K562 (cell line): ENCODE data around the gene LAG3. TPM values are rescaled to one million over a fixed set of nuclear protein-coding genes. Genes with fewer than 3 reads are reported as not detected.
A peak's percentile ranks its signal among the peaks of the same experiment; 100 is the strongest.

ENCODE experiments used
- ATAC-seq: fragments of 200-7000 bp; cut with Tn5 transposase; 3 replicates; pipeline ENCODE4 v1.9.1; 2020; ENCODE audit warnings: moderate library complexity
- BruUV-seq: library from RNA; stranded (reverse); fragments of 400-500 nt; replicated peaks from 2 replicates; lab custom pipeline; 2021; lab: Mats Ljungman, UMichigan
- CTCF ChIA-PET: fragments of 300-600 bp; formaldehyde crosslinking; extraction: SDS; loops from one replicate; lab custom pipeline; 2021; ENCODE audit warnings: low intra/inter-chr PET ratio; lab: Yijun Ruan, JAX
- POLR2A ChIA-PET: fragments of 300-600, 350-650 bp; sonication (Branson Sonifier 250); formaldehyde crosslinking; extraction: SDS; loops from one replicate; lab custom pipeline; 2021; ENCODE audit warnings: antibody characterized with exemption, inconsistent platforms; lab: Yijun Ruan, JAX
- DNase-seq, 4 experiments: peaks; one replicate each; pipeline versions ENCODE4 v3.0.0 to v3.0.0-alpha.2; 2011 to 2018; ENCODE audit warnings: low spot score in 3 of 4, mixed read lengths in 3 of 4; ENCODE audit errors: extremely low read depth in 1 of 4
- FAIRE-seq: peaks from 2 replicates; lab custom pipeline; 2011; peaks lifted over from hg19 to GRCh38; lab: Jason Lieb, UNC
- H2AFZ ChIP-seq: 2 replicates; pipeline ENCODE4 v1.6.0; 2011; ENCODE audit warnings: low read depth, low read length, control low read depth, inconsistent platforms
- H3K27ac ChIP-seq: fragments of 200-600 bp; 3 replicates; pipeline ENCODE4 v1.8.0; 2011; ENCODE audit warnings: low read depth, mild to moderate bottlenecking, control low read depth, inconsistent platforms, low read length, moderate library complexity, mixed read lengths; ENCODE audit errors: extremely low read depth
- H3K27me3 ChIP-seq, 2 experiments: fragments of 300-600 bp in 1 of 2; 2 replicates in 1 of 2; 3 replicates in 1 of 2; pipeline versions ENCODE4 v1.6.0 to v1.8.0; 2011; ENCODE audit warnings: inconsistent platforms in 2 of 2, low read length in 2 of 2, mild to moderate bottlenecking in 1 of 2, mixed read lengths in 1 of 2, moderate library complexity in 1 of 2; ENCODE audit not compliant: control insufficient read depth in 2 of 2, insufficient read depth in 2 of 2
- H3K36me3 ChIP-seq: fragments of 300-600 bp; 3 replicates; pipeline ENCODE4 v1.8.0; 2011; ENCODE audit warnings: mild to moderate bottlenecking, low read length, inconsistent platforms; ENCODE audit not compliant: control insufficient read depth, insufficient read depth
- H3K4me1 ChIP-seq, 2 experiments: fragments of 200-600 bp in 1 of 2; replicated peaks in 1 of 2; 2 replicates in 1 of 2; 3 replicates in 1 of 2; pipeline versions ENCODE4 v1.5.1 to v1.8.0; 2011; ENCODE audit warnings: inconsistent platforms in 2 of 2, low read length in 2 of 2, mild to moderate bottlenecking in 1 of 2, mixed read lengths in 1 of 2, moderate library complexity in 1 of 2; ENCODE audit not compliant: control insufficient read depth in 2 of 2, insufficient read depth in 2 of 2
- H3K4me2 ChIP-seq: 2 replicates; pipeline ENCODE4 v1.6.1; 2011; ENCODE audit warnings: low read length, control low read depth, inconsistent platforms, mixed read lengths; ENCODE audit not compliant: insufficient read depth
- H3K4me3 ChIP-seq: fragments of 200-600 bp; sonication (generic), shearing (Covaris generic); 2 replicates; pipeline ENCODE4 v1.5.1; 2016; ENCODE audit warnings: control low read depth, inconsistent platforms
- H3K79me2 ChIP-seq: fragments of 200-600 bp; 3 replicates; pipeline ENCODE4 v1.8.0; 2011; ENCODE audit warnings: low read length, inconsistent platforms; ENCODE audit not compliant: control insufficient read depth, insufficient read depth
- H3K9ac ChIP-seq, 2 experiments: 2 replicates each; pipeline versions ENCODE4 v1.6.0 to v1.6.1; 2011; ENCODE audit warnings: low read depth in 2 of 2, low read length in 2 of 2, control low read depth in 1 of 2, inconsistent platforms in 1 of 2, mild to moderate bottlenecking in 1 of 2, mixed read lengths in 1 of 2; ENCODE audit not compliant: insufficient read depth in 1 of 2
- H3K9me1 ChIP-seq: one replicate; pipeline ENCODE4 v1.6.0; 2011; ENCODE audit warnings: inconsistent platforms, mild to moderate bottlenecking, low read length, moderate library complexity; ENCODE audit not compliant: control insufficient read depth, insufficient read depth
- H3K9me3 ChIP-seq: replicated peaks from 2 replicates; pipeline ENCODE4 v1.5.1; 2011; ENCODE audit warnings: low read depth, low read length, inconsistent platforms; ENCODE audit not compliant: control insufficient read depth, insufficient read depth
- H4K20me1 ChIP-seq: replicated peaks from 2 replicates; pipeline ENCODE4 v1.6.1; 2011; ENCODE audit warnings: low read length, inconsistent platforms, mixed read lengths; ENCODE audit not compliant: control insufficient read depth, insufficient read depth
- BRD9 ChIP-seq: fragments of 450-650 bp; IDR thresholded peaks from 2 replicates; pipeline ENCODE4 v1.6.1; 2018; ENCODE audit warnings: low read depth; ENCODE audit not compliant: partially characterized antibody
- C11orf30 ChIP-seq: fragments of 450-650 bp; IDR thresholded peaks from 2 replicates; pipeline ENCODE4 v1.6.1; 2016; ENCODE audit warnings: low read depth, mild to moderate bottlenecking
- CTBP1 ChIP-seq: fragments of 450-650 bp; IDR thresholded peaks from 2 replicates; pipeline ENCODE4 v1.6.1; 2016; ENCODE audit warnings: borderline replicate concordance
- NFE2 ChIP-seq: IDR thresholded peaks from 2 replicates; pipeline ENCODE4 v1.6.1; 2014; ENCODE audit warnings: antibody characterized with exemption, low read depth
- NRF1 ChIP-seq, 2 experiments: fragments of 450-650 bp; IDR thresholded peaks in 1 of 2; conservative IDR thresholded peaks in 1 of 2; 2 replicates each; pipeline ENCODE4 v1.6.1; 2014; ENCODE audit warnings: mild to moderate bottlenecking in 2 of 2
- RBFOX2 ChIP-seq: fragments of 200-400 bp; formaldehyde crosslinking; IDR thresholded peaks from 2 replicates; pipeline ENCODE4 v1.6.1; 2017; ENCODE audit warnings: low read depth, mild to moderate bottlenecking, low read length, moderate library complexity
- RBM22 ChIP-seq: fragments of 200-400 bp; formaldehyde crosslinking; IDR thresholded peaks from 2 replicates; pipeline ENCODE4 v1.6.1; 2018; ENCODE audit warnings: low read length, low read depth; ENCODE audit not compliant: poor library complexity, severe bottlenecking
- SPI1 ChIP-seq: IDR thresholded peaks from 2 replicates; pipeline ENCODE4 v1.6.1; 2011; ENCODE audit warnings: low read depth, low read length, control low read depth, borderline replicate concordance
- WGBS: fragments of 100-300 bp; shearing (Covaris generic); methylation state at CpG from one replicate; pipeline ENCODE4 v1.1.6; 2016; ENCODE audit warnings: low coverage, mixed read lengths; ENCODE audit not compliant: insufficient coverage; ENCODE audit errors: missing lambda C conversion rate; 5-methylcytosine and 5-hydroxymethylcytosine counted together
- in situ Hi-C: fragments of 300-500 bp; cut with MboI; formaldehyde crosslinking; loops from 4 replicates; pipeline ENCODE4 v1.15.0; 2018; ENCODE audit warnings: inconsistent platforms, mixed read lengths
- intact Hi-C: fragments of 100-400 bp; cut with micrococcal nuclease; formaldehyde crosslinking; loops from 2 replicates; pipeline ENCODE4 v1.14.2; 2022
- polyA plus RNA-seq, 8 experiments: library from polyadenylated mRNA; depleted of rRNA in 4 of 8; stranded (reverse) in 5 of 8; unstranded in 3 of 8; fragments of >200 nt; fragmentation: Nextera tagmentation in 2 of 8; fragmentation: Illumina TruSeq in 1 of 8; extraction: Ambion mirVana in 2 of 8; extraction: Trizol in 1 of 8; gene quantifications; 2 replicates each; pipeline versions ENCODE4 v1.2.1 to v1.2.3, GENCODE V29; 2011 to 2014; ENCODE audit warnings: inconsistent platforms in 1 of 8, missing spikeins in 1 of 8
- total RNA-seq, 7 experiments: library from RNA; depleted of rRNA in 6 of 7; stranded (reverse); fragments of >200 nt in 6 of 7; fragmentation: Illumina TruSeq in 2 of 7; extraction: Trizol in 2 of 7; gene quantifications; 2 replicates each; pipeline versions ENCODE4 v1.2.1 to v1.2.3, GENCODE V29; 2011 to 2021; ENCODE audit warnings: low replicate concordance in 1 of 7

The LAG3 gene
- total and polyA plus RNA-seq, 9 of the 15 experiments (the other 6 are each of a cell fraction or from before 2014, with no cell fraction given), result 0.07 to 0.66 (median 0.09) TPM; not detected in 1

DNA sequence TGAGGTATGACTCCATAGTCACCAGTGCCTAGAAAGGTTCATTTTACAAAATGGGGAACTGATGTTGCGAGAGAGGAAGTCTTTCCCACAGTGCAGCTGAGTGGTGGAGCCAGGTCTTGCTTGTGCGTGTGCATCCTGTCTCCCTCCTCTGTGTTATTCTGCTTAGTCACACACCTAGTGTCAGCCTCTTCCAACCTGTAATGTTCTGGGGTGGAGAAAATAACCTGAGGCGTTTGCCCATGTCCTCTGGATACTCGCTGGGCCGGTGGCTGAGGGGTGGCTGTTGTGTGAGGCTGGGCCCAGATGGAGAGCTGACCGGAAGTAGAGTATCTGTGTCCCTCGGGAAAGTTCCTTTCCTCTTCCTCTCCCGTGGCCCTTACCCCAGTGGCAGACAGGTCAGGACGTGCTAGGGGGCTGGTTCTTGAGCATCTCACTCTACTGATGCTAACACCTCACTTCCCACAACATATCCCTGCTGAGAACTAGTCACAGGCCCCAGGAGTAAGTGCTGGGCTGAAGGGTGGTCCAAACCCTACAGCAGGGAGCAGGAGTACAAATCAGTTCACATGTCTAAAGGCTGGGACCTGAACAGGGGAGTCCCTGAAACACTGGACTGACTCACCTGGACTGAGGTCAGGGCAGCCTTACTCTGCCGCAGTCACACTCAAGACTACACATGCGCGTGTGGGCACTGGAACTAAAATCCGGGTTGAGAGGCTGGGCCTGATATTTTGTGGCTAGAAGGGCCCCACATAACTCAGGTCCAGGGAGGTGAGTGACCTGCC, 26.4 kb upstream of the LAG3 start:
- H3K27ac ChIP-seq, result peak overlapping the region; percentile 23; the same call in 1 of the 3 replicates
- no peaks in the 10 kb centered on the region for H3K27me3 ChIP-seq
- peaks cover 8% of the 10 kb centered on the region; the same call in 2 of the 3 replicates for H3K79me2 ChIP-seq
- intact Hi-C loops (no loop called here), in situ Hi-C loops (no loop called here)
- BruUV-seq, result no TSS peak
- peak overlapping the region in 1 of 2 experiments; percentile 31; a peak in 1 of 4 replicates for H3K9ac ChIP-seq
- no peak overlapping the region for H3K4me3 ChIP-seq
- 69% methylated on average over 7 of the region's 13 CpGs for WGBS
- FAIRE-seq (peak; percentile 46), DNase-seq (no peak), ATAC-seq (peak; percentile 71)
- no peak overlapping the region for H2AFZ ChIP-seq
- H3K9me1 ChIP-seq, result no peaks in the 10 kb centered on the region
- CTCF ChIA-PET, result no interaction called here
- TF ChIP-seq SPI1 (peak; percentile 92; the same call in 1 of the 2 replicates), NFE2 (peak; percentile 60; the same call in 1 of the 2 replicates), C11orf30 (peak; percentile 26; the same call in 1 of the 2 replicates), NRF1 (conservative IDR thresholded peaks at IDR 0.05 in 1 of 2, IDR thresholded peaks at IDR 0.05 in 1 of 2) (0 out of 4 replicates have a peak, but pooled peaks of 1 of the 2 experiments have one; percentile 11), RBM22 (no peak), RBFOX2 (peak; percentile 14), BRD9 (no peak), CTBP1 (0 out of 2 replicates have a peak, but pooled peaks have one; percentile 13)
- POLR2A ChIA-PET, result interaction anchor here (0.7 to 2.2 kb wide), 4 partner anchors 12 to 22 kb away, joined by 3 to 9 read pairs (median 8); partner anchors contain the start of gene COPS7A
- peaks cover 52% of the 10 kb centered on the region; the same call in 2 of the 3 replicates for H3K36me3 ChIP-seq
- H4K20me1 ChIP-seq, result no peaks in the 10 kb centered on the region
- H3K4me2 ChIP-seq, result no peak overlapping the region; the same call in 1 of the 2 replicates
- H3K4me1 ChIP-seq, result peaks cover 16 to 21% of the 10 kb centered on the region in 2 experiments; a peak in 4 of 5 replicates
- H3K9me3 ChIP-seq, result no peaks in the 10 kb centered on the region
